Measurements from ENCODE around the gene HOXB3.

- no peak for TF ChIP-seq CTCF (IDR thresholded peaks at IDR 0.05)
- TF ChIP-seq POLR2A (IDR thresholded peaks at IDR 0.05), result no peak
- TF ChIP-seq POLR2AphosphoS5 (IDR thresholded peaks at IDR 0.05), result no peak
Observed at GRCh38 chr17:48616717-48617470, 26.9 kb upstream of the HOXB3 start.

All from prostate gland (tissue), 2 donors.